ENCODE measurements around the gene SLC29A2. TPM values are rescaled to one million over a fixed set of nuclear protein-coding genes. Genes with fewer than 3 reads are reported as not detected.

SLC29A2 gene
- total RNA-seq, 1 experiment from 2014 or later, result 39.7 TPM

DNA sequence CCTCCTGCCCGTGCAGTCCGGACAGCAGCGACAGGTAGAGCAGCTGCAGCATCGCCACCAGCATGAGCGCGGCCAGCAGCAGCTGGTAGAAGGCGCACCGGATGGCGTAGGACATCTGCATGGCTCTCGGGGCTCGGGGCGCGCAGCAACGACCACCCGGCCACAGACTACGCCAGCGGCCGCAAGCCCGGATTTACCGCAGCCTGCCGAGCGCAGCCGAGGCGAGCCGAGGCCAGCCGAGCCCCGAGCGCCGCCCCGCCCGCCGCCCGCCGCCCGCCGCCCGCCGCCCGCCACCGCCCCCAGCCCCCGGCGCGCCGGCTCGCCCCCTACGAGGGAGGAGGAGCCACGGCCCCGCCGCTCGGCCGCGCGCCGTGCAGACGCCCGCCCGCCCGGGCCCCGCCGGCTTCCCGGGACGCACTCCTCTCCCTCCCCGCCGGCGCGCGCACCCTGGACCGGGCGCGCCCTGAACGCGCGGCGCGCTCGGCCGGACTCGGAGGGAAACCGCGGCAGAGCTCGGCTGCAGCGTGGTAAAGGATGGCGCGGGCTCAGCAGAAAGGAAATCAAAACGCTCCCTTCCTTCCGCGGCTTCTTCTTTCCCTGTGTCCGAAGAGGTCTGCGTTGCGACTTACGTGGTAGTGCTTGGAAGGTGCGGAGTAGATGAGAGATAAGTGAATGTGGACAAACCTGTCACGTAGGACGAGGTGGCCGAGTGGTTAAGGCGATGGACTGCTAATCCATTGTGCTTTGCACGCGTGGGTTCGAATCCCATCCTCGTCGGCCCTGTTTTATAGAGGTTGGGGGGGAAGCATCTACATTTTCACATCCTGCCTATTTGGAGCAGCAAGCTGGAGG is 23.9 kb downstream of the SLC29A2 start, which contains the start of gene B4GAT1:
Gene B4GAT1, minus strand, starts transcription at position 205 of the 852 bp plus-strand sequence. Its CDS starts 84 bp downstream, at position 121.
- H3K9ac ChIP-seq (ENCODE audit: low read length), result peak within 1 kb of the TSS; percentile 63
- H3K79me2 ChIP-seq (ENCODE audit: insufficient read depth, low read length), result peaks cover 21% of the 10 kb centered on the region
- H3K4me2 ChIP-seq (ENCODE audit: low read length), result peak within 1 kb of the TSS; percentile 85
- peak; percentile 76 for ATAC-seq
- no peak within 1 kb of the TSS for H2AFZ ChIP-seq (ENCODE audit: low read depth, low read length, poor library complexity, severe bottlenecking)
- H3K27ac ChIP-seq (ENCODE audit: low read depth, low read length), result peak within 1 kb of the TSS; percentile 78
- DNase-seq (ENCODE audit: low read depth, low spot score), result peak; percentile 85
- no peaks in the 10 kb centered on the region; a peak in 1 of 4 replicates for H3K36me3 ChIP-seq (ENCODE audit: control insufficient read depth in 1 of 2, insufficient read depth in 2 of 2, low read length in 2 of 2)
- H3K9me2 ChIP-seq (ENCODE audit: insufficient read depth), result no peaks in the 10 kb centered on the region
- H3K9me3 ChIP-seq (ENCODE audit: control insufficient read depth in 1 of 2, insufficient read depth in 1 of 2, low read depth in 1 of 2, low read length in 2 of 2), result no peaks in the 10 kb centered on the region
- no peaks in the 10 kb centered on the region for H4K20me1 ChIP-seq (ENCODE audit: insufficient read depth)
- RAD21 ChIA-PET (ENCODE audit: low non-redundant PET in 1 of 2, low total read pairs in 2 of 2, uncharacterized antibody in 2 of 2, unreplicated experiment in 2 of 2), result no interaction called here
- BruUV-seq (replicated peaks), result no TSS peak
- H3K27me3 ChIP-seq (ENCODE audit: insufficient read depth, low read length), result no peaks in the 10 kb centered on the region
- H3K4me3 ChIP-seq (replicated peaks in 1 of 2; ENCODE audit: low read depth in 1 of 2, low read length in 2 of 2), result peak within 1 kb of the TSS; percentile 52 to 65
- POLR2A ChIA-PET, result no interaction called here
- CTCF ChIA-PET, result interaction anchor here (0.7 to 1.0 kb wide), 2 partner anchors 36 to 41 kb away, joined by 3 to 6 read pairs; no protein-coding TSS in a partner anchor
- intact Hi-C loops (cut with micrococcal nuclease), result no loop called here
- H3K4me1 ChIP-seq (ENCODE audit: control insufficient read depth in 1 of 2, insufficient read depth in 2 of 2, low read length in 2 of 2), result peaks cover 14 to 37% of the 10 kb centered on the region in 2 experiments
- no peak for TF ChIP-seq ZNF274 (IDR thresholded peaks at IDR 0.05; ENCODE audit: low read depth, low read length)
- TF ChIP-seq FOSL1 (IDR thresholded peaks at IDR 0.05; ENCODE audit: low read depth), result no peak
- no peak for TF ChIP-seq ZFX (IDR thresholded peaks at IDR 0.05)
- peak; percentile 94 for TF ChIP-seq CBX3 (IDR thresholded peaks at IDR 0.05; ENCODE audit: low read depth)
- TF ChIP-seq, protein P1, sequence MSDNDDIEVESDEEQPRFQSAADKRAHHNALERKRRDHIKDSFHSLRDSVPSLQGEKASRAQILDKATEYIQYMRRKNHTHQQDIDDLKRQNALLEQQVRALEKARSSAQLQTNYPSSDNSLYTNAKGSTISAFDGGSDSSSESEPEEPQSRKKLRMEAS (IDR thresholded peaks at IDR 0.05), result peak; percentile 77; the same call in 1 of the 2 replicates
- no peak for TF ChIP-seq SIN3A (IDR thresholded peaks at IDR 0.05; ENCODE audit: low read depth)
- TF ChIP-seq SRF (IDR thresholded peaks at IDR 0.05; ENCODE audit: low read depth), result no peak
- no peak for TF ChIP-seq SP1 (IDR thresholded peaks at IDR 0.05; ENCODE audit: low read depth)
- TF ChIP-seq POLR2AphosphoS5 (IDR thresholded peaks at IDR 0.05; ENCODE audit: low read depth, low read length), result peak; percentile 54; the same call in 1 of the 2 replicates
- TF ChIP-seq JUND (IDR thresholded peaks at IDR 0.05), result no peak
- TF ChIP-seq, protein P2, sequence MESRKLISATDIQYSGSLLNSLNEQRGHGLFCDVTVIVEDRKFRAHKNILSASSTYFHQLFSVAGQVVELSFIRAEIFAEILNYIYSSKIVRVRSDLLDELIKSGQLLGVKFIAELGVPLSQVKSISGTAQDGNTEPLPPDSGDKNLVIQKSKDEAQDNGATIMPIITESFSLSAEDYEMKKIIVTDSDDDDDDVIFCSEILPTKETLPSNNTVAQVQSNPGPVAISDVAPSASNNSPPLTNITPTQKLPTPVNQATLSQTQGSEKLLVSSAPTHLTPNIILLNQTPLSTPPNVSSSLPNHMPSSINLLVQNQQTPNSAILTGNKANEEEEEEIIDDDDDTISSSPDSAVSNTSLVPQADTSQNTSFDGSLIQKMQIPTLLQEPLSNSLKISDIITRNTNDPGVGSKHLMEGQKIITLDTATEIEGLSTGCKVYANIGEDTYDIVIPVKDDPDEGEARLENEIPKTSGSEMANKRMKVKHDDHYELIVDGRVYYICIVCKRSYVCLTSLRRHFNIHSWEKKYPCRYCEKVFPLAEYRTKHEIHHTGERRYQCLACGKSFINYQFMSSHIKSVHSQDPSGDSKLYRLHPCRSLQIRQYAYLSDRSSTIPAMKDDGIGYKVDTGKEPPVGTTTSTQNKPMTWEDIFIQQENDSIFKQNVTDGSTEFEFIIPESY (IDR thresholded peaks at IDR 0.05; ENCODE audit: extremely low read depth, insufficient replicate concordance, low read length), result peak; percentile 23
- TF ChIP-seq EGR1 (IDR thresholded peaks at IDR 0.05; ENCODE audit: low read depth), result no peak
- TF ChIP-seq ELF1 (IDR thresholded peaks at IDR 0.05; ENCODE audit: borderline replicate concordance, low read depth), result no peak
- TF ChIP-seq REST (IDR thresholded peaks at IDR 0.05; ENCODE audit: low read depth), result no peak
- no peak for TF ChIP-seq POLR2A (IDR thresholded peaks at IDR 0.05; ENCODE audit: borderline replicate concordance, extremely low read depth, insufficient read depth, insufficient read length)
- TF ChIP-seq RAD21 (IDR thresholded peaks at IDR 0.05; ENCODE audit: low read depth), result no peak
- no peak for TF ChIP-seq CTCF (IDR thresholded peaks at IDR 0.05 in 2 of 3, conservative IDR thresholded peaks at IDR 0.05 in 1 of 3; ENCODE audit: borderline replicate concordance in 1 of 3, insufficient read depth in 1 of 3, low read depth in 2 of 3, low read length in 2 of 3)
- no peak for TF ChIP-seq CEBPB (IDR thresholded peaks at IDR 0.05; ENCODE audit: low read depth)
- no peak for TF ChIP-seq EZH2phosphoT487 (IDR thresholded peaks at IDR 0.05; ENCODE audit: borderline replicate concordance)
- no peak for TF ChIP-seq EZH2 (IDR thresholded peaks at IDR 0.05)

Data from HCT116 (cell line).